SK-N-SH treated with all-trans-retinoic acid at 6 μM for 48 hours (cell line): ENCODE data around the gene TMPRSS6.

ENCODE experiments used
- ARNTL ChIP-seq: fragments of 450-650 bp; formaldehyde crosslinking; IDR thresholded peaks from 2 replicates; pipeline ENCODE4 v1.5.0; 2020; ENCODE audit warnings: low read depth, mild to moderate bottlenecking, moderate library complexity, borderline replicate concordance
- BACH2 ChIP-seq: fragments of 250-450 bp; sonication (Bioruptor Pico); IDR thresholded peaks from 2 replicates; pipeline ENCODE4 v1.9.0; 2021; ENCODE audit warnings: mild to moderate bottlenecking, borderline replicate concordance
- ISL1 ChIP-seq: fragments of 250-450 bp; sonication (Bioruptor Pico); IDR thresholded peaks from 2 replicates; pipeline ENCODE4 v2.1.2; 2022; ENCODE audit warnings: mild to moderate bottlenecking, moderate library complexity
- RARB ChIP-seq: fragments of 250-450 bp; sonication (Bioruptor Pico); IDR thresholded peaks from 2 replicates; pipeline ENCODE4 v1.8.0; 2021; ENCODE audit warnings: mild to moderate bottlenecking, moderate library complexity
- ZNF565 ChIP-seq: fragments of 450-650 bp; formaldehyde crosslinking; conservative IDR thresholded peaks from 2 replicates; pipeline ENCODE4 v1.5.0; 2020; ENCODE audit warnings: low read depth, mild to moderate bottlenecking, moderate library complexity
- ZNF70 ChIP-seq: fragments of 450-650 bp; formaldehyde crosslinking; IDR thresholded peaks from 2 replicates; pipeline ENCODE4 v1.5.0; 2020; ENCODE audit warnings: mild to moderate bottlenecking, moderate library complexity
- ZNF8 ChIP-seq: fragments of 450-650 bp; formaldehyde crosslinking; IDR thresholded peaks from 2 replicates; pipeline ENCODE4 v1.5.0; 2020; ENCODE audit warnings: mild to moderate bottlenecking, moderate library complexity
- TF ChIP-seq, protein P1 (sequence below): fragments of 250-450 bp; sonication (Bioruptor Pico); IDR thresholded peaks from 2 replicates; pipeline ENCODE4 v1.8.0; 2020; ENCODE audit warnings: mild to moderate bottlenecking, moderate library complexity, borderline replicate concordance
- TF ChIP-seq, protein P2 (sequence below): fragments of 250-450 bp; sonication (Bioruptor Pico); IDR thresholded peaks from 2 replicates; pipeline ENCODE4 v1.8.0; 2021; ENCODE audit warnings: low read depth, mild to moderate bottlenecking, moderate library complexity, borderline replicate concordance

DNA sequence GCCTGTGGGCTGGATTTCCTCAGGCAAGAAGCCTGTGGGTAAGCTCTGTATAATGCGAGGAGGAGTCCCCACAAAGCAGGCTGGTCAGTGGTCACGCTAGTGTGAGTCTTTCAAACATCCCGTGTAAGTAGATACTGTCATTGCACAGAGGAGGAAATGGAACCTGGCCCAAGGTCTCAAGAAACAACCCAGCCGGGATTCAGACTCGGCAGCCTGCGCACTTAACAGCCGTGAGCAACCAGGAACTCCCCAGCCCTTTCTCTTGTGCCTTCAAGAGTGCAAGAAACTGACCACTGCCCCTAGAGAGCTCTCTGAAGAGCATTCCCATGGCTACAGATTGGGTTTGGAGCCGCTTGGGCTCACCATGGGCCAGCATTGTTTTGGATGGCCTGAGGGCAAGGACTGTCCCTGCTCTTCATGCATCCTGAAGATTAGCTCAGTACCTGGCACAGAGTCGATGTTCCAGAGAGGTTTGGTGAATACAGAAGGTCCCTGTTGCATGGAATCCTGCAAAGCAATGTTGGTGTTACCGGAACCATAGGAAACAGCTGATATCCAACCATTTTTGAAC lies 83.9 kb downstream of the TMPRSS6 start:
- TF ChIP-seq ISL1 (CRISPR knock-in tag) (no peak), ZNF8 (CRISPR knock-in tag) (no peak), ARNTL (CRISPR knock-in tag) (no peak), BACH2 (CRISPR knock-in tag) (no peak), ZNF70 (CRISPR knock-in tag) (no peak), ZNF565 (CRISPR knock-in tag) (no peak), RARB (CRISPR knock-in tag) (no peak)
- TF ChIP-seq, protein P1, sequence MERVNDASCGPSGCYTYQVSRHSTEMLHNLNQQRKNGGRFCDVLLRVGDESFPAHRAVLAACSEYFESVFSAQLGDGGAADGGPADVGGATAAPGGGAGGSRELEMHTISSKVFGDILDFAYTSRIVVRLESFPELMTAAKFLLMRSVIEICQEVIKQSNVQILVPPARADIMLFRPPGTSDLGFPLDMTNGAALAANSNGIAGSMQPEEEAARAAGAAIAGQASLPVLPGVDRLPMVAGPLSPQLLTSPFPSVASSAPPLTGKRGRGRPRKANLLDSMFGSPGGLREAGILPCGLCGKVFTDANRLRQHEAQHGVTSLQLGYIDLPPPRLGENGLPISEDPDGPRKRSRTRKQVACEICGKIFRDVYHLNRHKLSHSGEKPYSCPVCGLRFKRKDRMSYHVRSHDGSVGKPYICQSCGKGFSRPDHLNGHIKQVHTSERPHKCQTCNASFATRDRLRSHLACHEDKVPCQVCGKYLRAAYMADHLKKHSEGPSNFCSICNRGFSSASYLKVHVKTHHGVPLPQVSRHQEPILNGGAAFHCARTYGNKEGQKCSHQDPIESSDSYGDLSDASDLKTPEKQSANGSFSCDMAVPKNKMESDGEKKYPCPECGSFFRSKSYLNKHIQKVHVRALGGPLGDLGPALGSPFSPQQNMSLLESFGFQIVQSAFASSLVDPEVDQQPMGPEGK (CRISPR knock-in tag), result no peak
- TF ChIP-seq, protein P2, sequence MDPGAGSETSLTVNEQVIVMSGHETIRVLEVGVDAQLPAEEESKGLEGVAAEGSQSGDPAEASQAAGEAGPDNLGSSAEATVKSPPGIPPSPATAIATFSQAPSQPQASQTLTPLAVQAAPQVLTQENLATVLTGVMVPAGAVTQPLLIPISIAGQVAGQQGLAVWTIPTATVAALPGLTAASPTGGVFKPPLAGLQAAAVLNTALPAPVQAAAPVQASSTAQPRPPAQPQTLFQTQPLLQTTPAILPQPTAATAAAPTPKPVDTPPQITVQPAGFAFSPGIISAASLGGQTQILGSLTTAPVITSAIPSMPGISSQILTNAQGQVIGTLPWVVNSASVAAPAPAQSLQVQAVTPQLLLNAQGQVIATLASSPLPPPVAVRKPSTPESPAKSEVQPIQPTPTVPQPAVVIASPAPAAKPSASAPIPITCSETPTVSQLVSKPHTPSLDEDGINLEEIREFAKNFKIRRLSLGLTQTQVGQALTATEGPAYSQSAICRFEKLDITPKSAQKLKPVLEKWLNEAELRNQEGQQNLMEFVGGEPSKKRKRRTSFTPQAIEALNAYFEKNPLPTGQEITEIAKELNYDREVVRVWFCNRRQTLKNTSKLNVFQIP (CRISPR knock-in tag), result no peak
